EL (cell line): ENCODE measurements around the gene SGCD.

Source experiments
- DNase-seq: peaks from one replicate; pipeline ENCODE4 v3.0.0-alpha.2; 2016

SGCD gene

GRCh38 chr5:156405988-156406387 lies 79.0 kb downstream of the SGCD start:
- DNase-seq = no peak

- DNase-seq = no peak
These were observed 80.3 kb downstream of the SGCD start for GRCh38 chr5:156407251-156407650.

- DNase-seq = no peak
These were observed 82.9 kb downstream of the SGCD start for GRCh38 chr5:156409834-156410233.

- DNase-seq = peak; percentile 1
These were observed 84.2 kb downstream of the SGCD start for GRCh38 chr5:156411185-156411613.

- DNase-seq = no peak
These were observed 85.0 kb downstream of the SGCD start for GRCh38 chr5:156411957-156412356.

GRCh38 chr5:156414391-156414790 lies 87.4 kb downstream of the SGCD start:
- no peak for DNase-seq

GRCh38 chr5:156419661-156420060 lies 92.7 kb downstream of the SGCD start:
- DNase-seq = no peak

- no peak for DNase-seq
These were observed 93.7 kb downstream of the SGCD start for GRCh38 chr5:156420665-156421064.

GRCh38 chr5:156421798-156422197 lies 94.8 kb downstream of the SGCD start:
- no peak for DNase-seq

GRCh38 chr5:156423597-156423996 lies 96.6 kb downstream of the SGCD start:
- DNase-seq = no peak

GRCh38 chr5:156427315-156427714 lies 100.4 kb downstream of the SGCD start:
- DNase-seq = no peak

- no peak for DNase-seq
These were observed 105.2 kb downstream of the SGCD start for GRCh38 chr5:156431956-156432829.

GRCh38 chr5:156432830-156433105 lies 105.8 kb downstream of the SGCD start:
- no peak for DNase-seq

- no peak for DNase-seq
These were observed 107.5 kb downstream of the SGCD start for GRCh38 chr5:156434471-156434870.

GRCh38 chr5:156435101-156435500 lies 108.1 kb downstream of the SGCD start:
- no peak for DNase-seq

GRCh38 chr5:156438076-156438475 lies 111.1 kb downstream of the SGCD start:
- no peak for DNase-seq

GRCh38 chr5:156444753-156445291 lies 117.9 kb downstream of the SGCD start:
- no peak for DNase-seq

- DNase-seq = no peak
These were observed 119.6 kb downstream of the SGCD start for GRCh38 chr5:156446526-156446925.

- DNase-seq = no peak
These were observed 123.8 kb downstream of the SGCD start for GRCh38 chr5:156450778-156451177.

- DNase-seq = no peak
These were observed 124.5 kb downstream of the SGCD start for GRCh38 chr5:156451505-156451904.

- no peak for DNase-seq
These were observed 129.9 kb downstream of the SGCD start for GRCh38 chr5:156456857-156457256.

GRCh38 chr5:156459812-156460385 lies 132.9 kb downstream of the SGCD start:
- DNase-seq = no peak

- no peak for DNase-seq
These were observed 133.5 kb downstream of the SGCD start for GRCh38 chr5:156460471-156460870.

- no peak for DNase-seq
These were observed 139.9 kb downstream of the SGCD start for GRCh38 chr5:156466871-156467270.

GRCh38 chr5:156469636-156470035 lies 142.7 kb downstream of the SGCD start:
- DNase-seq = no peak
